ENCODE data around the gene SRPRB. TPM values are rescaled to one million over a fixed set of nuclear protein-coding genes. Genes with fewer than 3 reads are reported as not detected.

The SRPRB gene
- total and polyA plus RNA-seq, 3 experiments from 2014 or later: 60.0 to 129 (median 128) TPM

DNA sequence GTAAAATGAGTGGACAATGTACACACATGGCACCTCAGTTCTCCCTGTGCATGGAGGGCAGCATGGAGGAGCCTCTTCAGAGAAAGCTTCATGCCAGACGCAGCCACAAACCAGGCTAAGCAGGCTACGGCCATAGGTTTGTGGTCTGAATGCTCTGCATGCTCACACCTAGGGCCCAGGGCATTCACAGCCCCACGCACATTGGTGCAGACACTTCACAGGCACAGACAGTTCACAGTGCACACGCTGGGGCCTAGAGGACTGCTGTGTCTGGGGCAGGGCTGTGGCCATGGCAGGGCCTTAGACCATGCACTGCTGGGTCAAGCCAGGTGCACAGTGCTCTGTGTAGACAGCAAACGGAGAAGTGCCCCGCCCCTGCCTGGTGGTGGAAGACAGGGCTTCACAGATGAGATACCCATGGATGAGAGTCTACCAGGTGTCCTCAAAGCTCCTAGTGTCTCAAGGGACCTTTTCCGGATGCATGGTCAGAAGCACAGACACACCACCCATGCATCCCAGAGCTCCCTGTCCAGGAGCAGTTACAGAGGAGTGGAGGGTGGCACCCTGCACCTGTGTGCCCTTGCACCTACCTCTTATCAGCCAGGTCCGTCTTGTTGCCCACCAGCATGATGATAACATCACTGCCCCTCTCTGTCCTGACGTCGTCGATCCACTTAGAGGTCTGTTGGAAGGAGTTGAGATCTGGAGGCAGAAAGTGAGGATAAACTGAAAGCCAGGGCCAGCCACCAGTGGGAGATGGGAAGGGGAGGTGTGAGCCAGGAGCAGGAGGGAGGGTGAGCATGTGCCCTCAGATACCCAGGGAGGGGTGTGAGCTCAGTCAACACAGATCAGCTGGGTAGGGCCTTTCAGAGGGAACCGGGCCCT is 33.5 kb downstream of the SRPRB start:
- Histone ChIP-seq H3K27me3 (ENCODE audit: insufficient read depth, low read length, poor library complexity, severe bottlenecking) (no peaks in the 10 kb centered on the region), H3K9me3 (ENCODE audit: low read length) (no peaks in the 10 kb centered on the region), H3K27ac (ENCODE audit: low read depth, low read length) (no peak overlapping the region), H3K36me3 (ENCODE audit: insufficient read depth, low read length) (no peaks in the 10 kb centered on the region), H3K4me1 (ENCODE audit: insufficient read depth, low read length) (no peaks in the 10 kb centered on the region), H3K4me3 (ENCODE audit: low read length) (no peak overlapping the region)
- POLR2A ChIA-PET: no interaction called here
- Mint-ChIP-seq H3K27me3 (peaks cover 4 to 8% of the 10 kb centered on the region in 2 donors), H3K36me3 (no peaks in the 10 kb centered on the region), H3K9me3 (peaks cover 0 to 1% (median 0%) of the 10 kb centered on the region in 5 donors), H3K4me1 (no peaks in the 10 kb centered on the region), H3K27ac (no peak overlapping the region), H3K4me3 (no peak overlapping the region)
- no peak for DNase-seq
- CTCF ChIA-PET: no interaction called here

- Mint-ChIP-seq H3K4me1 (no peaks in the 10 kb centered on the region), H3K27me3 (peaks cover 4 to 9% of the 10 kb centered on the region in 2 donors), H3K27ac (no peak overlapping the region), H3K36me3 (no peaks in the 10 kb centered on the region), H3K4me3 (no peak overlapping the region), H3K9me3 (peaks cover 0 to 1% (median 0%) of the 10 kb centered on the region in 5 donors)
- no peak for DNase-seq
- ChIA-PET CTCF (no interaction called here), POLR2A (no interaction called here)
- H3K36me3 ChIP-seq (ENCODE audit: insufficient read depth, low read length): no peaks in the 10 kb centered on the region
- H3K27me3 ChIP-seq (ENCODE audit: insufficient read depth, low read length, poor library complexity, severe bottlenecking): no peaks in the 10 kb centered on the region
- no peak overlapping the region for H3K4me3 ChIP-seq (ENCODE audit: low read length)
- no peaks in the 10 kb centered on the region for H3K9me3 ChIP-seq (ENCODE audit: low read length)
- H3K4me1 ChIP-seq (ENCODE audit: insufficient read depth, low read length): no peaks in the 10 kb centered on the region
- H3K27ac ChIP-seq (ENCODE audit: low read depth, low read length): no peak overlapping the region
Observed at GRCh38 chr3:133840055-133840737, 34.6 kb downstream of the SRPRB start.

DNA sequence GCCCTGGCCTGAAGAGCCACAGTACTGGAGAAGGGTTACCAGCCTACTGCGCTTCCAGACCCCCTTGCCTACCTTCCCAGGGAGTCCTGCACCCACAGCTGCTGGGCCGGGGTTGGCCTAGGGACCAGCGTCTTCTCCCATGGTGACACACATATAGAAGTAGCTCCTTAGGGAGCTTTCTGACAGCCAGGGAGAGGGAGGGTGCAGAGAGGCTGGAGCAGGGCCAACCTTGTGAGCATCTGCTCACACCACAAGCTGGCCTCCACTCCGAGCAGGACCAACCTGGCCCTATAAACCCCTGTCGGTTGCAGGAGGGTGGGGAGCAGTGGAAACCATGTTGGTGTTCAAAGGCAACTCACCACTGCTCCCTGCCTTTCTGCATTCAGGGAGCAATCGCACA is 35.2 kb downstream of the SRPRB start:
- Histone ChIP-seq H3K36me3 (ENCODE audit: insufficient read depth, low read length) (no peaks in the 10 kb centered on the region), H3K9me3 (ENCODE audit: low read length) (no peaks in the 10 kb centered on the region), H3K27me3 (ENCODE audit: insufficient read depth, low read length, poor library complexity, severe bottlenecking) (no peaks in the 10 kb centered on the region), H3K4me3 (ENCODE audit: low read length) (no peak overlapping the region), H3K4me1 (ENCODE audit: insufficient read depth, low read length) (no peaks in the 10 kb centered on the region), H3K27ac (ENCODE audit: low read depth, low read length) (no peak overlapping the region)
- ChIA-PET POLR2A (no interaction called here), CTCF (no interaction called here)
- peaks cover 4 to 9% of the 10 kb centered on the region in 2 donors for H3K27me3 Mint-ChIP-seq
- no peak overlapping the region for H3K4me3 Mint-ChIP-seq
- peaks cover 0 to 1% (median 0%) of the 10 kb centered on the region in 5 donors for H3K9me3 Mint-ChIP-seq
- H3K27ac Mint-ChIP-seq: no peak overlapping the region
- no peaks in the 10 kb centered on the region for H3K36me3 Mint-ChIP-seq
- H3K4me1 Mint-ChIP-seq: no peaks in the 10 kb centered on the region
- DNase-seq: no peak

DNA sequence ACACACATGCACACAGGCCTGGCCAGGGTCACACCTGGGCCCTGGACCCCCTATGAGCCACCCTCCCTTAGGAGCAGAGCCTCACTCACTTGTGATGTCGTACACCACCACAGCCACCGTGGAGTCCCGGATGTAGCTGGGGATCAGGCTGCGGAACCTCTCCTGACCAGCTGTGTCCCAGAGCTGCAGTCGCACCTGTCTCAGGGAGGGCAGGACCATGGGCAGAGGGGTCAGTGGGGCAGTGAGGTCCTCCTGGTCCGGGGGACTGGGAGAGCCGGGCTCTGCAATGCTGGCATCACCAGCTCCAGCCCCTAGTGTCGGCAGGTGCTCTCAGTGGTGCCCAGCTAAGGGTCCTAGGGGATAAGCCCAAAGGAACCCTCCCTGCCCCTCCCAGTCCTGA is 35.6 kb downstream of the SRPRB start:
- POLR2A ChIA-PET: no interaction called here
- H3K36me3 Mint-ChIP-seq: no peaks in the 10 kb centered on the region
- H3K4me1 ChIP-seq (ENCODE audit: insufficient read depth, low read length): no peaks in the 10 kb centered on the region
- H3K4me3 ChIP-seq (ENCODE audit: low read length): no peak overlapping the region
- no peaks in the 10 kb centered on the region for H3K27me3 ChIP-seq (ENCODE audit: insufficient read depth, low read length, poor library complexity, severe bottlenecking)
- H3K4me1 Mint-ChIP-seq: no peaks in the 10 kb centered on the region
- CTCF ChIA-PET: interaction anchor here (0.8 kb wide), 1 partner anchor 66 kb away, joined by 3 read pairs; no protein-coding TSS in a partner anchor
- H3K27ac ChIP-seq (ENCODE audit: low read depth, low read length): no peak overlapping the region
- no peak for DNase-seq
- peaks cover 4 to 9% of the 10 kb centered on the region in 2 donors for H3K27me3 Mint-ChIP-seq
- no peaks in the 10 kb centered on the region for H3K9me3 ChIP-seq (ENCODE audit: low read length)
- no peak overlapping the region for H3K27ac Mint-ChIP-seq
- no peak overlapping the region for H3K4me3 Mint-ChIP-seq
- H3K9me3 Mint-ChIP-seq: peaks cover 0 to 1% (median 0%) of the 10 kb centered on the region in 5 donors
- no peaks in the 10 kb centered on the region for H3K36me3 ChIP-seq (ENCODE audit: insufficient read depth, low read length)

DNA sequence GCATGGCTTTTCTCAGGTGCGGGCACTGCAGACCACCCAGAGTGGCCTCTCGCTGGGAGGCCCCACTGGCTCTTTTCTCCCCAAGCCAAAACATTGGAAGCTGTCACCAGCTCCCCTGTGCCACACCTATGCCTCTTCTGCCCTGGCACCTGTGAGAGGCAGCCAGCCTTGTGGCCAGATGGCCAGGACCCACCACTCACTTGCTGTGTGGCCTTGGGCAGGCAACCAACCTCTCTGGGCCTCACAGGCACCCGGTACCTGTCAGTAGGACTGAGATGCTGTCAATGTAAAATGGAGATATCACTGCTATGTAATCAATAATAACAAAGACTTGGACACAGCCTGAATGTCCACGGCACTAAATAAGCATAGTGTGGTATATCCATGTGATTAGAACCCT is 36.5 kb downstream of the SRPRB start:
- no peaks in the 10 kb centered on the region for H3K36me3 Mint-ChIP-seq
- no peaks in the 10 kb centered on the region for H3K27me3 ChIP-seq (ENCODE audit: insufficient read depth, low read length, poor library complexity, severe bottlenecking)
- peaks cover 0 to 1% (median 0%) of the 10 kb centered on the region in 5 donors for H3K9me3 Mint-ChIP-seq
- ChIA-PET POLR2A (no interaction called here), CTCF (interaction anchor here (0.8 kb wide), 1 partner anchor 65 kb away, joined by 3 read pairs; no protein-coding TSS in a partner anchor)
- H3K36me3 ChIP-seq (ENCODE audit: insufficient read depth, low read length): no peaks in the 10 kb centered on the region
- no peak for DNase-seq
- no peaks in the 10 kb centered on the region for H3K4me1 ChIP-seq (ENCODE audit: insufficient read depth, low read length)
- H3K27ac ChIP-seq (ENCODE audit: low read depth, low read length): no peak overlapping the region
- H3K4me1 Mint-ChIP-seq: no peaks in the 10 kb centered on the region
- H3K9me3 ChIP-seq (ENCODE audit: low read length): no peaks in the 10 kb centered on the region
- H3K27ac Mint-ChIP-seq: peak overlapping the region in 1 of 8 donors; percentile 59
- H3K4me3 ChIP-seq (ENCODE audit: low read length): no peak overlapping the region
- no peak overlapping the region for H3K4me3 Mint-ChIP-seq
- peaks cover 4 to 7% of the 10 kb centered on the region in 2 donors for H3K27me3 Mint-ChIP-seq

GRCh38 chr3:133843634-133844033 is 38.0 kb downstream of the SRPRB start:
- no peaks in the 10 kb centered on the region for H3K9me3 ChIP-seq (ENCODE audit: low read length)
- ChIA-PET POLR2A (no interaction called here), CTCF (no interaction called here)
- H3K36me3 ChIP-seq (ENCODE audit: insufficient read depth, low read length): no peaks in the 10 kb centered on the region
- no peaks in the 10 kb centered on the region for H3K27me3 ChIP-seq (ENCODE audit: insufficient read depth, low read length, poor library complexity, severe bottlenecking)
- no peaks in the 10 kb centered on the region for H3K36me3 Mint-ChIP-seq
- H3K9me3 Mint-ChIP-seq: peaks cover 0 to 1% (median 0%) of the 10 kb centered on the region in 5 donors
- H3K4me3 Mint-ChIP-seq: no peak overlapping the region
- peak overlapping the region in 1 of 8 donors; percentile 25 for H3K27ac Mint-ChIP-seq
- H3K4me3 ChIP-seq (ENCODE audit: low read length): no peak overlapping the region
- no peaks in the 10 kb centered on the region for H3K4me1 Mint-ChIP-seq
- peaks cover 4 to 5% of the 10 kb centered on the region in 2 donors for H3K27me3 Mint-ChIP-seq
- no peak overlapping the region for H3K27ac ChIP-seq (ENCODE audit: low read depth, low read length)
- no peaks in the 10 kb centered on the region for H3K4me1 ChIP-seq (ENCODE audit: insufficient read depth, low read length)
- DNase-seq: no peak

GRCh38 chr3:133845127-133845526 is 39.5 kb downstream of the SRPRB start:
- H3K27me3 ChIP-seq (ENCODE audit: insufficient read depth, low read length, poor library complexity, severe bottlenecking): no peaks in the 10 kb centered on the region
- Mint-ChIP-seq H3K9me3 (no peaks in the 10 kb centered on the region), H3K4me3 (no peak overlapping the region), H3K4me1 (no peaks in the 10 kb centered on the region), H3K27ac (no peak overlapping the region), H3K36me3 (no peaks in the 10 kb centered on the region), H3K27me3 (peaks cover 2 to 5% of the 10 kb centered on the region in 2 donors)
- CTCF ChIA-PET: no interaction called here
- no peak for DNase-seq
- no peak overlapping the region for H3K4me3 ChIP-seq (ENCODE audit: low read length)
- H3K27ac ChIP-seq (ENCODE audit: low read depth, low read length): no peak overlapping the region
- no peaks in the 10 kb centered on the region for H3K36me3 ChIP-seq (ENCODE audit: insufficient read depth, low read length)
- POLR2A ChIA-PET: no interaction called here
- no peaks in the 10 kb centered on the region for H3K9me3 ChIP-seq (ENCODE audit: low read length)
- H3K4me1 ChIP-seq (ENCODE audit: insufficient read depth, low read length): no peaks in the 10 kb centered on the region

- POLR2A ChIA-PET: no interaction called here
- H3K9me3 Mint-ChIP-seq: no peaks in the 10 kb centered on the region
Observed at GRCh38 chr3:133849346-133849745, 43.7 kb downstream of the SRPRB start.

More at GRCh38 chr3:133849346-133849745, 43.7 kb downstream of the SRPRB start:
- Mint-ChIP-seq H3K36me3 (no peaks in the 10 kb centered on the region), H3K4me3 (no peak overlapping the region), H3K27ac (peak overlapping the region in 1 of 8 donors; percentile 5), H3K4me1 (no peaks in the 10 kb centered on the region), H3K27me3 (peaks cover 2 to 5% of the 10 kb centered on the region in 2 donors)
- H3K36me3 ChIP-seq (ENCODE audit: insufficient read depth, low read length): no peaks in the 10 kb centered on the region
- no peak for DNase-seq
- CTCF ChIA-PET: interaction anchor here (0.6 kb wide), 1 partner anchor 1534 kb away, joined by 3 read pairs; no protein-coding TSS in a partner anchor
- H3K4me3 ChIP-seq (ENCODE audit: low read length): no peak overlapping the region
- no peak overlapping the region for H3K27ac ChIP-seq (ENCODE audit: low read depth, low read length)
- no peaks in the 10 kb centered on the region for H3K27me3 ChIP-seq (ENCODE audit: insufficient read depth, low read length, poor library complexity, severe bottlenecking)
- no peaks in the 10 kb centered on the region for H3K4me1 ChIP-seq (ENCODE audit: insufficient read depth, low read length)
- H3K9me3 ChIP-seq (ENCODE audit: low read length): no peaks in the 10 kb centered on the region
